ENCODE measurements around the gene CAMK2D.

Gene CAMK2D

DNA sequence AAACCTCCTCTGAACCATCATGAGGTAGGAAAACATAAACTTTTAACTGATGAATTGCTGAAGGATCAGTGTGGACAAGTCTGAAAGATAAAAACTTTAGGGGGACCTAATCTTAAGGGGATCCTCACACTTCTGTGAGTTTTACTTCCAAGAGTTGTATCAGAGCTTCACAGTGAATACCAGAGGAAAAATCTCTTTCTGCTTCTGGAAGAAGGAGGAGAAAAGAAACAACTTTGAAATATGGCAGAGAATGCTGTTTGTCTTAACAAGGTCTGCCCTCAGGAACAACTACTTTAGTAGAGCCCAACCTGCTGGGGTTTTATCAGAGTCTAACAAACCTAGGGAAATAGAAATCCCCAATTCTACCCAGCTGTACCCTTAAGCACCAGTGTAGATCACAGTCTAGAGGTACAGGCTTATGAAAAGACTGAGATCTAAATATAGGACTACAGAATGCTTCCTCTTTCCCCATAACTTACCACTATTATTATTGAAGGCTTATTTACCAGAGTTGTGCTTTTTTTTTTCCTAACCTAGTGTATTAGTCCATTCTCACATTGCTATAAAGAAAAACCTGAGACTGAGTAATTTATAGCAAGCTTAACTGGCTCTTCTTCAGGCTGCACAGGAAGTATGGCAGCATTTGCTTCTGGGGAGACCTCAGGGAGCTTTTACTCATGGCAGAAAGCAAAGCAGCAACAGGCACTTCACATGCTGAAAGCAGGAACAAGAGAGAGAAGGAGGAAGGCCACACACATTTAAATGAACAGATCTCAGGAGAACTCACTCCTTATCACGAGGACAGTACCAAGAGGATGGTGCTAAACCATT, 167.9 kb downstream of the CAMK2D start:
- peak overlapping the region; percentile 46 for H3K27ac Mint-ChIP-seq
- peaks cover 68% of the 10 kb centered on the region for H3K36me3 Mint-ChIP-seq (ENCODE audit: low read depth)
- H3K9me3 Mint-ChIP-seq, result no peaks in the 10 kb centered on the region
- no peaks in the 10 kb centered on the region for H3K27me3 Mint-ChIP-seq
- ATAC-seq (peak; percentile 9), DNase-seq (no peak)
- peaks cover 61% of the 10 kb centered on the region for H3K4me1 Mint-ChIP-seq
- H3K4me3 Mint-ChIP-seq, result no peak overlapping the region

DNA sequence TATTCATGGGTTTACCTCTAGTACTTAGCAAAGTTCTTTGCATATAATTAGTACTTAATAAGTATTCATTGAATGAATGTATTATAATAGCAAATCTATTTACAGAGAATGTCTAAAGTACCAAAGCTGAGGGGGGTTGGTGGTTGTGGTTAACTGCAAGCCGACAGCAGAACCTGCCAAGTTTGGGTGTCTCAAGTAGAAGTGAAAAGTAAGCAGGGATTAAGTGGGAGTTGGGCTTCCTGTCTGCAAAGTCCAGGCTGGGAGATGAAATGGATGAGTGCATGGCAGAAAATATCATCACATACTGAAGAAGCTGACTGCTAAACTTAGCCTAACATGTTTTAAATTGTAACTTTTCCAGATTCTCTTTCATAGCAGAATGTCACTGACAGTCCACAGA, 169.6 kb downstream of the CAMK2D start:
- Mint-ChIP-seq H3K4me1 (peaks cover 59% of the 10 kb centered on the region), H3K36me3 (ENCODE audit: low read depth) (peaks cover 59% of the 10 kb centered on the region), H3K27me3 (no peaks in the 10 kb centered on the region), H3K27ac (peak overlapping the region; percentile 44), H3K4me3 (no peak overlapping the region), H3K9me3 (no peaks in the 10 kb centered on the region)
- no peak for ATAC-seq
- DNase-seq, result no peak

DNA sequence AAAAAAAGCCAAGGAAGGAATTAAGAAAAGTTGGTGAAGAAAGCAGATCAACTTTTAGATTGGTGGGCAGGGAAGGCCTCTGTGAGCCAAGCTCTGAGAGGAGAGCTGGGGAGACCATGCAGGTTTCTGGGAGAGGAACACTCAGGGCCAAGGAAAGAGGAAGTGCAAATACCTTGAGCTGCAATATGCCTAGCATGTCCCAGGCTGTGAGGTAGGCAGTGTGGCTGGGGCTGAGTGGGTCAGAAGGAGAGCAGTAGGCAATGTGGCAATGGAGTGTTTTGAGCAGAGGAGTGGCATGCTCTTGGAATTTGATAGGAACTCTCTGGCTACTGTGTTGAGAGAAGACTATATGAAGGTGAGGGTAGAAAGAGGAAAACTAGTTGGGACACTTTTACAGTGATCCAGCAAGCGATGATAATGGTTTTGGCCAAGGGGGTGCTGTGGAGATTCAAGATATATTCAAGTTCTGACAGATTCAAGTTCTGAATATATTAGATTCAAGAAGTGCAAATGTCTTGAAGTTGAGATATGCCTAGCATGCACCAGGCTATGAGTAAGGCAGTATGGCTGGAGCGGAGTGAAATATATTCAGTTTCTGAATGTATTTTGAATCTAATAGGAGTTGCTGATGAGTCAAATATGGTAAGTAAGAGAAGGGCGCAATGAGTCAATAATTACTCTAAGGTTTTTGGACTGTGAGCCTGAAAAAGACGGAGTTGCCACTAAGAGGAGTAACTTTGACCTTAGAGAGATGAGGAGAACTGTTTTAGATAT, 172.5 kb downstream of the CAMK2D start:
- ATAC-seq (peak; percentile 64), DNase-seq (no peak)
- Mint-ChIP-seq H3K36me3 (ENCODE audit: low read depth) (peaks cover 43% of the 10 kb centered on the region), H3K27me3 (no peaks in the 10 kb centered on the region), H3K27ac (no peak overlapping the region), H3K9me3 (no peaks in the 10 kb centered on the region), H3K4me1 (peaks cover 36% of the 10 kb centered on the region), H3K4me3 (no peak overlapping the region)

DNA sequence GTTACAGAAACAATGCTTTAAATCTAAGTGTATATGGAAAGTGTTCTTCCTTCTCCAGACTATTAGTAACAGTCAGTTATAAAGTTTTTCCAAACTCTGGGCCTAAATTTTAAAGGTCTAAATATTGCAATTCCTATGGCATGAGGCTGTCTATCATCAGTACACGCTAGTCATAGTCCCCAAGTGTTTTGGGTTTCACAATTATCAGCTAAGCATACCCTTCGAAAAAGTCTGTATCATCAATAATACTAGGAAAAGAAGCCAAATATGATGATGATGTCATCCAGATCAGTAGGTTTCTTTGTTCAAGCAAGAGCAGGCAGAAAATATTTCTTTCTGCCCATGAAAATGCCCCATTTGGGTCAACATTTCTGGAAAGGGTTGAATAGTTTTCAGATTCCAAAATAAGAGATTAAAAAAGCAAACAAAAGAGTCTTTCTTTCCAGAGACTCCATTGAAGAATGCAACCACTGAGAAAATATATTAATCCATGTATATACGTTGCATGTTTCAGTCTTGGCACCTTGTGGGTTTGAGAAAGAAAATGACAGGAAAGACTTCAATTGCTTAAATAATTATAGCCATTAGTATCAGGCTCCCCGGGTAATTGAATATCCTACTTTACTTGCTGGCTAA, 173.8 kb downstream of the CAMK2D start:
- ATAC-seq (no peak), DNase-seq (no peak)
- Mint-ChIP-seq H3K27ac (no peak overlapping the region), H3K4me1 (peaks cover 27% of the 10 kb centered on the region), H3K27me3 (no peaks in the 10 kb centered on the region), H3K9me3 (no peaks in the 10 kb centered on the region), H3K4me3 (no peak overlapping the region), H3K36me3 (ENCODE audit: low read depth) (peaks cover 41% of the 10 kb centered on the region)

DNA sequence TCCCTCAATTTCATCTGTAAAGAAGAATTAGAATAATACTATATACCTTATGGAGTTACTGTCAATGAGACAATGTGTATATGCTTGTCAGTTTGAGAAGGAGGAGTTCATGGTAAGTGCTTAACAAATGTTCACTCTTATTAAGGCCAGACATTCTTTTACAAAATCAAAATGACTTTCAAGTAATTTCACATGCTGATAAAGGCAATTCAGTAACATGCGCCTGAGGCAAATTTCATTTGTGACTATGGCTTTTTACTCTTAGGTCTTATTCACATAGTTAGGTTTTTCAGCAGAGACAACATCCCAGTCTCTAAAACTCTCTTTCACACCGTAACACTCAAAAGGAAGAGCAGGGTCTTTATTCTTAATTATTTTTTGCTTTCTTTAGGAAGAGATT, 174.4 kb downstream of the CAMK2D start:
- Mint-ChIP-seq H3K4me3 (no peak overlapping the region), H3K9me3 (no peaks in the 10 kb centered on the region), H3K27ac (no peak overlapping the region), H3K36me3 (ENCODE audit: low read depth) (peaks cover 40% of the 10 kb centered on the region), H3K4me1 (peaks cover 24% of the 10 kb centered on the region), H3K27me3 (no peaks in the 10 kb centered on the region)
- ATAC-seq (no peak), DNase-seq (no peak)

DNA sequence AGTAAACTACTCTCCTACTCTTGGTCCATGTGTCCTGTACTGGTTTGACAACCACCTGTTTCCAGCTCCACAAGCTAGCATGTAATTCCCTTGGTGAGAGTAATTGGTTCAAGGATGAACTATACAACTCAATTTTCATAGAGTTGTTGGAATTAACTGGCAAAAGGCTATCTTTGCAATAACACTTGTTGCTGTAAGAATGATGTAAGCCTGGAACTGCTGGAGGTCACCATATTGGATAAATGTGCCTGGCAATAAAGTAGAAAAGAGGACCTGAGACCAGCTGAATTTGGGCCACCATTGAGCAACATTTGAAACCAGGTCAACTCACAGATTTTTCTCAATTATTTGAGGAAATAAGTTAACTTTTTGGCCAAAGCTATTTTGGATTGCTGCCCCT, 175.5 kb downstream of the CAMK2D start:
- Mint-ChIP-seq H3K27me3 (no peaks in the 10 kb centered on the region), H3K4me1 (peaks cover 18% of the 10 kb centered on the region), H3K9me3 (no peaks in the 10 kb centered on the region), H3K4me3 (no peak overlapping the region), H3K27ac (peak overlapping the region; percentile 15), H3K36me3 (ENCODE audit: low read depth) (peaks cover 37% of the 10 kb centered on the region)
- ATAC-seq, result no peak
- no peak for DNase-seq

- H3K27ac Mint-ChIP-seq, result no peak overlapping the region
These were observed 177.0 kb downstream of the CAMK2D start for GRCh38 chr4:113584407-113585150.

DNA sequence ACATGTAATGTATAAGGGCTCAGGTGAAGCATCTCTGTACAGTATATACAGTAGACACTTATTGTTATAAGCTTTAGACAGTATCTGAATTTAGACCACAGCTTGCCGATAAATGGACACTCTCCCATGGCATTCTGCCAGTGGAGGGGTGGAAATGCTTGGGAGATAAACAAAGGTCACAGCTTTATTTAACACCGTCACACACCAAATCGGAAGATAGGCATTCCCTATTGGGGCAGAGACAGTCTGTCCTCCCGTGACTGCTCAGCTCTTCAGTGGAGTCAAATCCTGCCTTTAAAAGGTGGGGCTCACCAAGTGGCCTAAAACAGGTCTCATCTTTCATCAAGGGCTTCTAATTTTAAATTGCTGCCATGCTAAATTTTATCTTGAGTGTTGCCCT, 178.8 kb downstream of the CAMK2D start:
- Mint-ChIP-seq H3K4me1 (peaks cover 32% of the 10 kb centered on the region), H3K27me3 (no peaks in the 10 kb centered on the region), H3K36me3 (ENCODE audit: low read depth) (peaks cover 34% of the 10 kb centered on the region), H3K9me3 (no peaks in the 10 kb centered on the region), H3K27ac (no peak overlapping the region), H3K4me3 (no peak overlapping the region)
- no peak for DNase-seq
- ATAC-seq, result no peak

More at GRCh38 chr4:113584407-113585150, 177.0 kb downstream of the CAMK2D start:
- no peak for DNase-seq
- Mint-ChIP-seq H3K36me3 (ENCODE audit: low read depth) (peaks cover 36% of the 10 kb centered on the region), H3K9me3 (no peaks in the 10 kb centered on the region), H3K4me3 (no peak overlapping the region), H3K4me1 (peaks cover 23% of the 10 kb centered on the region), H3K27me3 (no peaks in the 10 kb centered on the region)
- ATAC-seq, result no peak

- no peak for ATAC-seq
- peak overlapping the region; percentile 46 for H3K27ac Mint-ChIP-seq
- H3K27me3 Mint-ChIP-seq, result no peaks in the 10 kb centered on the region
- H3K4me3 Mint-ChIP-seq, result no peak overlapping the region
- DNase-seq, result no peak
- peaks cover 54% of the 10 kb centered on the region for H3K4me1 Mint-ChIP-seq
- H3K36me3 Mint-ChIP-seq (ENCODE audit: low read depth), result peaks cover 35% of the 10 kb centered on the region
- H3K9me3 Mint-ChIP-seq, result no peaks in the 10 kb centered on the region
These were observed 182.2 kb downstream of the CAMK2D start for GRCh38 chr4:113579360-113579759.

DNA sequence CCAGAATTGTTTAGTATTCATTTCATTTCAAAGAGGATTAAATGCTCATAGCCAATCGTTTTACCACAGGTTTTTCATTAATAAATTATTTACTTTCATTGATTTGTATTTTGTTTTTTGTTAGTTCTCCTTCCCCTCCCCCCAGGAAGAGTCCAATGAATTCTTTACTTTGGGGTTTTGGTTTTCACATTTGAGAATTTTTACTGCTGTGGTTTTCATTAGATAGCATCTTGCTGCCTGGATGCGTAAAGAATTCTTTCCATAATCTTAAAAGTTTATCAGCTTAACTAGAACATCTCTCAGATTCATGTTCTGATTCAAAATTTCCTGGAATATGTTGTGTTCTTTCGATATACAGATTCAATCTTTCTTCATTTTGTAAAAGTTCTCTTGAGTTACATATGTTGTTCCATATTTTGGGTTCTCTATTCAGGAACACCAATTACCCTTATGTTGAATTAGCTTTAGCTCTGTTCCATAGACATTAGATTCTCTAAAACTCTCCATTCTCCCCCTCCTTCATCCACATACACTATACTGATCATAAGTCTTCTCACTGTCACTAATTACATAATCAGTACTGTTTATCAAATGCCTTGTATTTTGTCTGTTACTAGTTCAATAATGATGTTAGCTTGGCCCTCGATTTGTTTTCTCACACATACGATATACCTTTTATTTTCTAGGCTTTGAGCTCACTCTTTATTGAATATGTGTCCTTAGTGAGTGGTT, 184.4 kb downstream of the CAMK2D start:
- ATAC-seq (no peak), DNase-seq (no peak)
- H3K9me3 Mint-ChIP-seq, result peaks cover 15% of the 10 kb centered on the region
- H3K27ac Mint-ChIP-seq, result peak overlapping the region; percentile 71
- H3K4me3 Mint-ChIP-seq, result no peak overlapping the region
- H3K36me3 Mint-ChIP-seq (ENCODE audit: low read depth), result peaks cover 45% of the 10 kb centered on the region
- H3K4me1 Mint-ChIP-seq, result peaks cover 64% of the 10 kb centered on the region
- H3K27me3 Mint-ChIP-seq, result no peaks in the 10 kb centered on the region

GRCh38 chr4:113575401-113575800, 186.1 kb downstream of the CAMK2D start:
- no peak for ATAC-seq
- DNase-seq, result no peak
- no peak overlapping the region for H3K27ac Mint-ChIP-seq
- no peak overlapping the region for H3K4me3 Mint-ChIP-seq
- peaks cover 15% of the 10 kb centered on the region for H3K9me3 Mint-ChIP-seq
- H3K4me1 Mint-ChIP-seq, result peaks cover 65% of the 10 kb centered on the region
- no peaks in the 10 kb centered on the region for H3K27me3 Mint-ChIP-seq
- H3K36me3 Mint-ChIP-seq (ENCODE audit: low read depth), result peaks cover 48% of the 10 kb centered on the region

DNA sequence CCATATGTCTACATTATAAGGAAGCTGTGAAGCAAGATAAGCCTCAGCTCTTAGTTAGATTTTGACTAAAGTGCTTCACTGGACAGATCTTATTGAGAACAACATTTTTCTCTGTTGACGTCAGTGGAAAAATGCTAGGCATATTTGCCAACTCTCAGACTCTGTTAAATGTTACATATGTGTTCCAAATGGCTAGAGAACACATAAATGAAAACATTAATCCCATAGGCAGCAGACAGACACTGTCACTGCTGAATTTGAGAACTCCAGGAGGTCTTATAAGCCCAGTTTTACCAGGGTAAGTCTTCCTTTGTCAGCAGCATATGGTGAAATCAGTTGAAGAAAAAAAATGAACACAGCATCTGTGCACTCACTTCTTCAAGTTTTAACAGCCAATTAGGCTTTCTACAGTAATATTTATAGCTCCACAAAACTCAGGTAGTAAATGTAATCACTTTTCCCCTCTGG, 186.9 kb downstream of the CAMK2D start:
- ATAC-seq (no peak), DNase-seq (no peak)
- H3K4me3 Mint-ChIP-seq, result no peak overlapping the region
- H3K27me3 Mint-ChIP-seq, result no peaks in the 10 kb centered on the region
- H3K4me1 Mint-ChIP-seq, result peaks cover 61% of the 10 kb centered on the region
- H3K27ac Mint-ChIP-seq, result no peak overlapping the region
- peaks cover 15% of the 10 kb centered on the region for H3K9me3 Mint-ChIP-seq
- peaks cover 48% of the 10 kb centered on the region for H3K36me3 Mint-ChIP-seq (ENCODE audit: low read depth)

- H3K4me1 Mint-ChIP-seq, result peaks cover 53% of the 10 kb centered on the region
- H3K9me3 Mint-ChIP-seq, result peaks cover 15% of the 10 kb centered on the region
- ATAC-seq, result no peak
- no peak for DNase-seq
- H3K27ac Mint-ChIP-seq, result no peak overlapping the region
- H3K27me3 Mint-ChIP-seq, result no peaks in the 10 kb centered on the region
- H3K36me3 Mint-ChIP-seq (ENCODE audit: low read depth), result peaks cover 48% of the 10 kb centered on the region
- no peak overlapping the region for H3K4me3 Mint-ChIP-seq
These were observed 188.9 kb downstream of the CAMK2D start for GRCh38 chr4:113572620-113573019.
